ENCODE measurements around the gene CMTM6.
A peak's percentile ranks its signal among the peaks of the same experiment; 100 is the strongest.
"Not testable (repeated sequence)": the region's sequence is repeated elsewhere in the genome, so short reads cannot be mapped to it uniquely, and the experiment has no call there.

CMTM6 gene

DNA sequence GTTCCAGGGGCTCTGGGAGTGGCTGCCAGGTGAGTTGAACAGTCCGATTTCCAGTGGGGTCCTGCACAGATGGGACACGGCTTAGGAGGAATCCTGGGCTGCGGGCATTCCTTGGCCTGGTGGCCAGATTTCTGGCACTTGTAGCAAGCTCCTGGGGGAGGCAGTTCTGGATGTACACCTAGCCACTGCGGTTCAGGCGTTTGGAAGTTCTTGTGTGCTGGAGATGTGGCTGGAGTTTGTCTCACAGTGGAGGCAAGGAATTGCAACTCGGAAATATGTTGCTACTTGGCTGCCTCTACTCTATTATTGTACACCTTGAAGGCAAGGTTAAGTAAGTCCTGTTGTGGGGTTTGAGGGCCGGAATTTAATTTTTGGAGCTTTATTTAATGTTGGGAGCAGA lies 37.9 kb downstream of the CMTM6 start:
- DNase-seq: not testable (repeated sequence)

DNA sequence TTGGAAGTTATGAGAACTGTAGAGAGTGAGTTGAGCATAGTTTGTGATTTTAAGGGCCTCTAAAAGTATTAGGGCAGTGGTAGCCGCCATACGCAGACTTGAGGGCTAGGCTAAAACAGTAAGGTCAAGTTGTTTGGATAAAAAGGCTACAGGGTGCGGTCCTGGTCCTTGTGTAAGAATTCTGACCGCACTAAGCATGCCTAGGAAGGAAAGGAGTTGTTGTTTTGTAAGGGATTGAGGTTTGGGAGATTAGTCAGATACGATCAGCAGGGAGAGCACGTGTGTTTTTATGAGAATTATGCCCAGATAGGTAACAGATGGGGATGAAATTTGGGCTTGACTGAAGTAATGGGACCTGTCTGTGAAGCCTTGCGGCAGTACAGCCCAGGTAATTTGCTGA lies 39.2 kb downstream of the CMTM6 start:
- DNase-seq: not testable (repeated sequence)

DNA sequence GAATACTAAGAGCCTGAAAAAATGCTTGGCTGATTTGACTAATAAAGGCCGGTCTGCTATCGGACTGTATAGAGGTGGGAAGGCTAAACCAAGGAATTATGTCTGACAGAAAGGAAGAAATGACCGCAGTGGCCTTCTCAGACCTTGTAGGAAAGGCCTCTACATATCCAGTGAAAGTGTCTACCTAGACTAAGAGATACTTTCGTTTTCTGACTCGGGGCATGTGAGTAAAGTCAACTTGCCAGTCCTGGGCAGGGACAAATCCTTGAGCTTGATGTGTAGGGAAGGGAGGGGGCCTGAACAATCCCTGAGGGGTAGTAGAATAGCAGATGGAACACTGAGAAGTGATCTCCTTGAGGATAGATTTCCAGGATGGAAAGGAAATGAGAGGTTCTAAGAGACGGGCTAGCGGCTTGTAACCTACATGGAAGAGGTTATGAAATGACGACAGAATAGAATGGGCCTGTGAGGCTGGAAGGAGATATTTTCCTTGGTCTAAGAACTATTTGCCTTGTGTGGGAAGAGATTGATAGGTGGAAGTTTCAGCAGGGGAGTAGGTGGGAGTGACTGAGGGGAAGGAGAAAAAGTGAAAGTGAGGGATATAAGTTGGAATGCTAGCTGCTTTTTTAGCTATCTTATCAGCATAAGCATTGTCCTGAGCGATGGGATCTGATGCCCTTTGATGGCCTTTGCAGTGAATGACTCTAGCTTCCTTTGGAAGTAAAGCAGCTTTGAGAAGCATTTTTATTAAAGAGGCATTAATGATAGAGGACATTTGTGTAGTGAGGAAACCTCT lies 40.3 kb downstream of the CMTM6 start:
- DNase-seq: peak; percentile 54

DNA sequence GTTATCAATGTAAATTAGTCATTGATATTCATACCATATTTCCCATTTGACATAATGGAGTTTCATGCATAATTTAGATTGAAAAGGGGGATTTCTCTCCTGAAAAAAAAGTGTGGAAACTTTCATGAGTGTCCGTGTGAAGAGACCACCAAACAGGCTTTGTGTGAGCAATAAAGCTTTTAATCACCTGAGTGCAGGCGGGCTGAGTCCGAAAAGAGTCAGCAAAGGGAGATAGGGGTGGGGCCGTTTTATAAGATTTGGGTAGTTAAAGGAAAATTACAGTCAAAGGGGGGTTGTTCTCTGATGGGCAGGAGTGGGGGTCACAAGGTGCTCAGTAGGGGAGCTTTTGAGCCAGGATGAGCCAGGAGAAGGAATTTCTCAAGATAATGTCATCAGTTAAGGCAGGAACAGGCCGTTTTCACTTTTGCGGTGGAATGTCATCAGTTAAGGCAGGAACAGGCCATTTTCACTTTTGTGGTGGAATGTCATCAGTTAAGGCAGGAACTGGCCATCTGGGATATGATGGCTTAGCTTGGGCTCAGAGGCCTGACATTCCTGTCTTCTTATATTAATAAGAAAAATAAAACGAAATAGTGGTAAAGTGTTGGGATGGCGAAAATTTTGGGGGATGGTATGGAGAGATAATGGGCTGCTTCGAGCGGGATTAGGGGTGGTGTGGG lies 41.7 kb downstream of the CMTM6 start:
- DNase-seq: not testable (repeated sequence)

DNA sequence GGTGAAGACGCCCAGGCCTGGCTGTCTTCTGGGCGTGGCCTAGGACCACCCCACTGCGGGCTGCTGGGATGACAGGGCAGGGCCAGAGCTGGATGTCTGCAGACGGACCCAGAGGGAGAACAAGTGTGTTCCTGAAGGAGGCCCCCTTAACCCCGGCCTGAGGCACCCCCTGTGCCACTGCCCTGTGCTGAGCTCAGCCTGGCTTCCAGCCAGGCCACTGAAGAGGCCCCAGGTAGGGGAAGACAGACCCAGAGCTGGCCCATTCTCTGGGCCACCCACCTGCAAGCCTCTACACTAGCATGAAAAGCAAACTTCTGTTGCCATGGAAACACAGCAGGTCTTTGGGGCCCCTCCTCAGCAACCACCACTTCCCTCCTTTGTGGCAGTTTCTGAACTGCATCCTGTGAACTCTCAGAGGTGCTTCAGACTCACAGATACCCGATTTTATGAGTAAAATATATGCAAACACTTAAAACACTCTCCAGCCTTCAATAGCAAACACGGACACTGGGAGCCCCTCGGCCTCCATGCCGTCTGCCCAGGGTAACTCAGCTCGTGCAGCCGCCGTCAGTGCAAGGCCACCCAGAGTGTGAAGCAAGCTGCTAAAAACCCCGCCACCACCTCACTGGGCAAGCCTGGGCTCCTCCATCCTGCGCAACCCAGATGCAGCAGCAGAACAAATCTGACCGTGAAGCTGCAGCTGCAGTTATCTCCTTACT lies 42.5 kb downstream of the CMTM6 start:
- DNase-seq: peak; percentile 95

DNA sequence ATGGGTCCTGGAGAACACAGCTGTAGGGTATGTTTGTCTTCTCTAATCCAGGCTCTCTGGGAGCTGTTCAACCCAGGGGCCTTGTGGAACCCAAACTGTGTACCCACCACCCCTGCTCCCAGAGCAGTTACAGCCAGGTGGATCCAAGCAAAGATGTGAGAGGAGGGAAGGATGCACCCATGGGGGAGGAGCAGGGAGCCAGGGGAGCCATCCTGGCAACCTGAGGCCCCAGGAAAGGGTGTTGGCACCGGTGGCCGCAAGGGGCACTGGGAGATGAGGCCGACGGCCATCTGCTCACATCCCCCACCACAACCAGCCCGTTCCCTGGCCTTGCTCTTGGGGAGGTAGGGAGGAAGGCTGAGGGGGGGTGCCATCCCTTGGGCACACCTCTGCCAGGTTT lies 43.2 kb downstream of the CMTM6 start:
- no peak for DNase-seq

DNA sequence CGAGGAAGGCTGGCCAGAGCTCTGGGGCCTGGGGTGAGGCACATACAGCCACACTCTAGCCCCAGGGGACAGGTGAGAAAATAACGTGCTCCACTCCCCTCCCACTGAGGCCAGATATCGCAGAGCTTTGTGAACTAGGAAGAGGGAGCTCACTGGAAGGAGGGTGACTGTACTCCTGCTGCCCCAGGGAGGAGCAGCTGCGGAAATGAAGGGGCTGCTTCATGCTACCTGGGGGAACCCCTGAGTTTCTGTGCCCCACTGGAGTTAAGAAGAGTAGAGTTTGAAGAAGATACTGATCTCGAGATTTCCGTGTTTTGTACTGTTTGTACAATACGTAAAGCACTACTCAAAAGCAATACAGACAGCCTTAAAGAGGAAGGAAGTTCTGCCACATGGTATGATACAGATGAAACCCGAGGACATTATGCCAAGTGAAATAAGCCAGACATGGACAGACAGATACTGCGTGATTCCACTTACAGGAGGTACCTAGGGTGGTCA lies 44.6 kb downstream of the CMTM6 start:
- DNase-seq: peak; percentile 88

DNA sequence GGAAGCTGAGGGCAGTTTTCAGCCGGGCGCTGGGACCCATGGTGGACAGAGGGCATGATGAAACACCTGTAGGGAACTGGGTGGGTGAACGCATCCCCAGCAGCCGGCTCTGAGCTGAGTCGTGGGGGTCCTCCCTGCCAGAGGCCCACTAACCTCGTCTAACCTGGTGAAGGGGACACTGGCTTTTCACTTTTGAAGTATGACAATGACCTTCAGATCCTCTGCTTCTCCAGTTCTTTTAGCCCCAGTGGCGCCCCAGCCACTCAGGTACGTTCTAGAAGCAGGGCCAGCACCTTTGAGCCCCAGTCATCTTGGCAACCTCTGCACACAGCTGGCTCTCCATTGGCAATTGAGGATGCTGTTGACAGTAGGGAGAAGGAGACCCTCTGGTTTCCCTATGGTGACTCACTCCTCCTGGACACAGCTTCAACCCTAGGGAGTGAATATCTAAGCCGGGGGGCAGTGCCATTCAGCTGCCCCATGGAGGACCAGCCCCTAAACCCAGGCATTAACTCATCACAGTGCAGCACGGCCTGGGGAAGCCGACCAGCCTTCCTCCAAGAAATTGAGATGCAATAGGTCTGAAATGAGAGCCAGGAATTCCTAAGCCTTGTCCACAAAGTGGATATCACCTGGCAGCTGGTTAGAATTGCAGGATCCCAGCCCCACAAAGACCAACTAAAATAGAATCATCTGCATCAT lies 46.1 kb downstream of the CMTM6 start:
- DNase-seq: no peak

DNA sequence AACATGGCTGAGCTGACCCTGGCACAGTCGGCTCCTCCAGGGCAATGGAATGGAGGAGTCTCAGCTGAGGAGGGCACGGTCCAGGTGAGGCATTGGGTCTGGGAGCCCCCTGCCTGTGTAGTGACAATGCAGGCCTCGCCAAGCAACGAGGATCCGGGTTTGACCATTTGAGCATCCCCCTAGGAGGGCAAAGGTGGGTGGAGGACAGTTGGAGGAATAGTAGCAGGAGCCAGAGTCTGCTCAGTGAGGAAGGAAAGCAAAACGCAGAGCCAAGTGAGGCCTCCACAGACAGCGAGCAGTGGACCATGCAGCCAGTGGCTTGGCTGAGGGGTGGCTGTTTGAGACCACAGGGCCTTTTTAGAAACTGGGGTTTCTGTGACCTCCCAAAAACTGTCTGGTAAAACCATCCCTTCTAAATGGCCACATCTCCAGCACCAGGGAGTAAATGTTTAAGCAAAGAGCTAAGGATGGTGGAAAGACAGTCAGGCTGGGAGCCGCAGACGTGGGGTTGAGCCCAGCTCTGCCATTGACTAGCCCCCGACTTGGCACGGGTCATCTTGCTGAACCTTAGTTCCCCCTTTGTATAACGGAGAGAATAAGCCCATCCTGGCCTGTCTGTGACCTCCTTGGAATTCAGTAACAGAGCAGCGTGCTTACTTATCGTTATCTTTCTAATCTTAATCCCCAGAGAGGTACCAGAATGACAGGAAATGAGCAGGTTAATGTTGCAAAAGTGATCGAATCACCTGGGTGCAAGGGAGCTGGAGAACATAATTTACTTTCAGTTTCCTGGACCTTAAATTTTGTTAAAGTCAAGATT lies 46.8 kb downstream of the CMTM6 start:
- peak; percentile 46 for DNase-seq

DNA sequence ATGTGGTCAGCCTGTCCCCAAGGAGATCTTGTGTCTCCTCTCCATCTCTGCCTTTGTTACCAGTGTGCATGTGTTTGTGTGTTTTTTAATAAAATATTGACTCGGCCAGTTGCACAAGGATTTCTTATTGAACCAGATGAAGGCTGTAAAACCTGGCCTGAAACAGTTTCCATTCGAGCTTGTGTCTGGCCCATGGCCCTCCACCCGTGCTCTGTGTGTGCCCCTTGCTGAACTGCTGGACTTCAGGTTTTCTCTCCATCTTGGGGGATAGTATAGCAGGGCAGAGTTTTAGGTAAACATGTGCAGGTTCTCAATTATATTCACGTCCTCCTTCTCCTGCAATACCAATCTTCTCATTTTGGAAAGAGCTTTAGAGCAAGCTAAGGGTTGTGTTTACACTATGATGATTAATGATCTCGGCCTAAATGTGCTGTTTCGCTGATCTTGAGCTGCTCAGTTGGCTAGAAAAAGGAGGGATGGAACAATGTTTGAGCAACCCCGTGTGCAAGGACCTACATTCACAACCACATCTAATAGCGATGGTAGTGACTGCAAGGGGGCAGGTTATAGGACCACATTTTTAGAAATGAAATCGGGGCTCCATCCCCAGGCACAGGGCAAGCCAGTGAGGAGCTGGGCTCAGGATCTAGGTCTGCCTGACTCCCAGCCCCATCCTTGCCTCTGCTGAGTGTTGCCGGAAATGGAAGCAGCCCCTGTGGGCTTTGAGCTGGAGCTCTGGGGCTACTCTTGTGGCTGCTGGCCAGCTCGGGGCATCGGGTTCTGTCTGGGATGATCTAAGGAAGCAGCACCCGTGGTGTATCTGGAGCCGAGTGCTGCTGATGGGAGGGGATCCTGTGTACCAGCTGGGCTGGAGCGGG lies 47.7 kb downstream of the CMTM6 start:
- DNase-seq: no peak

DNA sequence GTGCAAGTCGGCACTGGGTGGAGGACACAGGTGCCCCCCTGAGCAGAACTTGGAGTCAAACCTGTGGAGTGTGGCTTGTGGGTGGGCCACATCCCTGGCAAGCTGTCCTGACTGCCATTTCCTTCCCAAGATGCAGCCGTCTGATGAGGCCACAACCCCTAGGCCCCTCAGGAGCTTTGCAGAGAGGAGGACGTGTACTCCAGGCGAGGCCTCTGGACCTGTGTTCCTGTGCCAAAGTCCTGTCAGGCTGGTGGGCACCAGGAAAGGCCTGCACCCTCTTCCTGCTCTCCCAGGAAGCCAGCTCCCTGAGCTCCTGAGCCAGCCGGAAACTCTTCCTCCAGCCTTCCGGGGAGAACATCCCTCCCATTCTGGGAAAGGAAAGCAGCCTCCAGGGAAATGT lies 48.5 kb downstream of the CMTM6 start:
- no peak for DNase-seq

DNA sequence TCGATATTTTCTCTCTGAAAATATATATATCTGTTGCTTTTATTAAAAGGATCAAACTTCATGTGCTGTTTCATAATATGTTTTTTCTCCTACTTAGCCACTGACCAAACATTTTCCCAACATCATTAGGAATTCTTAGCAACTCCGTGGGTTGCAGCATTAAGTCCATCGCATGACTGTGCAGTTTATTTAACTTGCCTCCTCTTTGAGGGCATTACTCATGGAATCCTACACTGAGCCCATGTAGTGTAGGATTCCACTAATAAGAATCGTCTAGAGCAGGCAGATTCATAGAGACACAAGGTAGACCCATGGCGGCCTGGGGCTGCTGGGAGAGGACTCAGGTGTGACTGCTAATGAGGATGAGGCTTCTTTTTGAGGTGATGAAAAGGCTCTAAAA lies 49.3 kb downstream of the CMTM6 start:
- DNase-seq: no peak

DNA sequence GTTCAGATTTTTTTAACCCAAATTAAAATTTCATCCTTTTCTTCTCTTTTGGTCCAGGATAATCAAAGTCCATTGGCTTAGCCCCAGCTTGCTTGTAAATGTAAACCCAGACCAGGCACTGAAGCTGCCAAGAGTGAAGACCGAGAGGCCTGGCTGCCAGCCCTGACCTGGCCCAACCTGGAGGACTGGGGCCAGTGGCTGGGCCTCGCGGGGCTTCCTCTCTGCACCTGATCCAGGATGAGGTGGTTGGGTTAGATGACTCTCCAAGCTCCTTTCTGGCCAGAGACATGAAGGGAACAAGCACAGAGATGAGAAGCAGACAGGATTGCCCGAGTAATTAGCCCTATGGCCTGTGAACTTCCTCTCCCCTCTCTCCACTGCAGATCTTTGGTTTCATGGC lies 50.6 kb downstream of the CMTM6 start:
- DNase-seq: no peak

DNA sequence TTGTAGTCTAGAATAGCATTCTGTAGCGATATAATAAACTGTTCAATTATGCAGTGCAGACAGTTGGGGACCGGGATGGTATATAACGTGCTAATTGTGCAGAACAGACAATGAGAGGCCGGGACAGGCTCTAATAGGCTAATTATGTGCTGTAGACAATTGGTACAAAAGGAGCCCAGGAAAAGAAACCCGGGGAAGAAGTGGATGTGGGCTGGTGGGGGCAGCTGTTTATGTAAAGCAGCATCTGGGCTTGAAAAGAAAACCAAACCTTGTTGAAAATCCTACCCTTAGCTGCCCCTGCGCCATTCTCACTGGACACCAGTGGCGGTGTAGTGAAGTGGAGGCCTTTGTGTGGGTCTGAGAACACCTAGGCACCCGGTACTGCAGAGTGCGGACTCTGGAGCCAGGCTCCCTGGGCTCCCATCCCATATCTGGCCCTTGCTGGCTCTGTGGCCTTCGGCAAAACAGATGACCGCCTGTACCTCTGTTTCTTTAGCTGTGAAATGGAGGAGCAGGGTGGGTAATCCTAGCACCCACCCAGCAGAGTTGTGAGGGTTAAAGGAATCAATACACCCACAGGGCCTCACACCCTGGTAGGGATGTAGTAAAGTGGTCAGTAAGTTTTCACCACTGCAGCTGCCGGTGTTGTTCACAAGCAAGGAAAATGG lies 51.5 kb downstream of the CMTM6 start:
- DNase-seq: no peak

DNA sequence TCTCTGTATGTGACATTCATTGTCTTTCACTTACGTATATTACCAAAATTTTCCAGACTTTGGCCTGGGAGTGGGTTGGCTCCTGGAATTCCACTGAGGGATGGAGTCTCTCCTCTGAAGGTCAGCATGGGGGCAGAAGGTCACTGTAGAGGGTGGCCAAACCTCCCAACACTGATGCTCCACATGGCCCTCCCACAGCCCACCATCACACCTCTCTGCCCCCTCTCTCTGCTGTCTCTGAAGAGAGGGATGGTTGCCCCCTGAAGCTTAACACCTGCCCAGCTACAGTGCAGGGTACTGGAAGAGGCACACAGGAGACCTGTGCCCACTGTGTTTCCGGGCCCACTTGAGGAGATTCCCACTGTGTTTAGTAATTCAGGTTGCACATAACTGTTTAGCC lies 52.2 kb downstream of the CMTM6 start:
- no peak for DNase-seq

DNA sequence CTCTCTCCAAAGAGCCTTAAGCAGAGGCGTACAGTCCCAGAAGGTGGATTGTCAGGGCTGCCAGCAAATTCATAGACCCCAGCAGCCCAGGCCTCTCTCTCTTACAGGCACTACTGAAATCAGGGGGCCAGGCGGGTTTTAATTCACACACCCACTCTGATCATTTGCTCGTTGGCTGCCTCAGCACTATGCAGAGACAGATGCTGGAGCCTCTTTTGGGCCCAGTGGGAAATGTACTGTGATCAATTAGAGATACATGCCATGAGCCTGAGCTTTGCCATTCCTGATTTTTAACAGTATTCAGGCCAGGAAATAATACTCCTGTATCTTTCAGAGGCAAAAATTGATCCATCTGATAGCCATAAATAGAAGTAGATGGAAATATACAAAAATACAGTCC lies 53.0 kb downstream of the CMTM6 start:
- no peak for DNase-seq

DNA sequence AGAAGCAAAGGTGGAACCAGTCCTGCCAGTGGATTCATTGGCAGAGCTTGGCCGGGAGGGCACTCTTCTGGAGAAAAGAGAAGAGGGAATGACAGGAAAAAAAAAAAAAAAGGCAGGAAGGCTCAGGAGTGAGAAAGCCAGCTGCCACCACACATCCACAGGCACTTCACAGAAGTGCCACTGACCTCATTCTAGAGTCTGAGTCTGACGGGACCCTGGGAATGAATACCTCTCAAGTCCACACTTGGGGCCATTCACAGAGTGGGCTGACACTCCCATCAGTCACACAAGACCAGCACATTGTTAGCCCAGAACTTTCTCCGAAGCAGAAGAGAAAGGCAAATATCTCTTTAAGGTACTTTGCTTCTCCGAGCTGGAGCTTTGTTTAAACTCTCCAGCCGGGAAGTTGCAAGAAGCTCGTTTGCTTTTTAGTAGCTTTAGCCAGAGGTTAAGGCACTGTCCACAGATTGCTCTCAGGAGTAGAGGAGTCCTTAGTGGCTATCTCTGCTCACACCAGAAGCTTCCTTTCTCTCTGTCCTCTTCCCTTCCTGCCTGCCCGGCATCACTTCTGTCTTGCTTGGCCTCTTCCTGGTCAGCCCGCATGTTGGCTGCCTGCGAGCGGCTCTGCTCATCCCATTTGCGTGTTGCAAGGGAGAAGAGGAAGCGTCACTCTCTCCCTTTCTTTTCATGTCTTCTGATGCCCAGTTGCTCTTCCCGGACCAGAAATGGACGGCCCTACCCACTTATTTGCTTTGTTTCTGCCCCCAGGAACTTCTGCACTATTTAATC lies 53.8 kb downstream of the CMTM6 start:
- no peak for DNase-seq

DNA sequence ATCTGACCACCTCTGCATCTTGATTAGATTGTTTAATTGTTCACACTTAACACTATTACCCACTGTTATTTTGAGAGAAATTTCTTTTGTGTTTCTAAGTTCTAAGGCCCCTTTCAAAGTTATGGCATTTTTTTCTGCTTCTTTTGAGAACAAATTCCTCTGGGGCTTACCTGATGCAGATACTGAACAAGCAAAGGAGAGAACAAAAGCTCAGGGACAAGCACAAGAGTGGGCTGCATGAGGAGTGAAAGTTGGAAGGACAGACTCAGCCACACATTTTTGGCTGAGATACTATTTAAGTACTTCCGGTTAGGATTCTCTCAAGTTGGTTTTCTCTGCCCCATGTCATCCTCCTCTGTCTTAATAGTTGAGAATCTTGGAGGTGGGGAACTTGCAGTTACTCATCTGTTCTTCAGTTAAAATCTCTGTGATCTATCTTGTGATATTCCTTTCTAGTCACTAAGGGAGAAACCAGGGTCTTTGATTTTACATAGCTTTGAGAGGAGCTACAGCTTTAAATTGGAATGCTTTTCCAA lies 54.7 kb downstream of the CMTM6 start:
- DNase-seq: no peak

DNA sequence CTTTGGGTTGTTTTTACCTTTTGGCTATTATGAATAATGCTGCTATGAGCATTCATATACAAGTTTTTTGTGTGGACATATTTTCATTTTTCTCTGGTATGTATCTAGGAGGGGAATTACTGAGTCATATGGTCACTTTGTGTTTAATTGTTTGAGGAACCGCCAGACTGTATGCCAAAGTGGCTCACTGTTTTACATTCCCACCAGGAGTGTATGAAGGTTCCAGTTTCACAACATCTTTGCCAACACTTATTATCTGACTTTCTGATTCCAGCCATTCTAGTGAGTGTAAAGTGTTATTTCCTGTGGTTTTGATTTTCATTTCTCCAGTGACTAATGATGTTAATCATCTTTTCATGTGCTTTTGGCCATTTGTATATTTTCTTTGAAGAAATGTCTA lies 59.2 kb downstream of the CMTM6 start:
- DNase-seq: no peak
